Astrocyte of the cerebellum (primary cell): ENCODE data around the gene CHKB.

Experiments used
- DNase-seq: peaks from one replicate; pipeline ENCODE4 v3.0.0-alpha.2; 2011; ENCODE audit warnings: low read depth
- H3K4me3 ChIP-seq: 2 replicates; pipeline ENCODE4 v1.5.1; 2011; ENCODE audit warnings: mild to moderate bottlenecking, low read depth, low read length, moderate library complexity
- CTCF ChIP-seq: IDR thresholded peaks from 2 replicates; pipeline ENCODE4 v1.5.1; 2012; ENCODE audit warnings: low read length, low read depth, moderate library complexity, mild to moderate bottlenecking; ENCODE audit errors: missing control alignments
- in situ Hi-C: cut with HindIII; loops from 2 replicates; pipeline ENCODE4 v1.10.0; 2017; ENCODE audit warnings: low sequenced_read_pairs

Gene CHKB

GRCh38 chr22:50585238-50585637 is 2.6 kb upstream of the CHKB start:
- TF ChIP-seq CTCF = no peak
- in situ Hi-C loops = no loop called here
- no peak for DNase-seq
- H3K4me3 ChIP-seq = no peak overlapping the region

GRCh38 chr22:50584106-50585096 is 1.8 kb upstream of the CHKB start:
- in situ Hi-C loops = no loop called here
- no peak for DNase-seq
- TF ChIP-seq CTCF = no peak
- no peak overlapping the region for H3K4me3 ChIP-seq

GRCh38 chr22:50583294-50583861 is 729 bp upstream of the CHKB start:
- peak overlapping the region; percentile 77 for H3K4me3 ChIP-seq
- no peak for DNase-seq
- in situ Hi-C loops = no loop called here
- TF ChIP-seq CTCF = peak; percentile 5

GRCh38 chr22:50581950-50582492 is 628 bp downstream of the CHKB start:
- no peak for DNase-seq
- in situ Hi-C loops = no loop called here
- TF ChIP-seq CTCF = no peak
- peak overlapping the region; percentile 77 for H3K4me3 ChIP-seq

GRCh38 chr22:50581031-50581949 is 1.4 kb downstream of the CHKB start:
- in situ Hi-C loops = no loop called here
- H3K4me3 ChIP-seq = peak overlapping the region; percentile 77
- TF ChIP-seq CTCF = no peak
- no peak for DNase-seq

GRCh38 chr22:50579752-50580151 is 2.9 kb downstream of the CHKB start:
- DNase-seq = no peak
- H3K4me3 ChIP-seq = no peak overlapping the region
- in situ Hi-C loops = loop anchor here (5.0 kb wide), 1 partner anchor 48 kb away; the partner anchor contains the start of gene ARSA
- no peak for TF ChIP-seq CTCF
